GM12891 (cell line): ENCODE data around the gene IFITM5.
"Not testable (repeated sequence)": the region's sequence is repeated elsewhere in the genome, so short reads cannot be mapped to it uniquely, and the experiment has no call there.

Source experiments
- DNase-seq: peaks from one replicate; pipeline ENCODE4 v3.0.0; 2011; ENCODE audit warnings: low spot score; ENCODE audit not compliant: insufficient read length
- FAIRE-seq: peaks from 2 replicates; lab custom pipeline; 2011; peaks lifted over from hg19 to GRCh38; lab: Jason Lieb, UNC
- PAX5 ChIP-seq: IDR thresholded peaks from 2 replicates; pipeline ENCODE4 v1.6.1; 2011; ENCODE audit warnings: low read length, moderate library complexity, mild to moderate bottlenecking; ENCODE audit not compliant: insufficient read depth, severe bottlenecking
- POLR2A ChIP-seq: IDR thresholded peaks from 2 replicates; pipeline ENCODE4 v1.6.1; 2011; ENCODE audit warnings: low read depth, low read length, control low read depth
- POLR2AphosphoS5 ChIP-seq: IDR thresholded peaks from 2 replicates; pipeline ENCODE4 v1.6.1; 2011; ENCODE audit warnings: low read depth, low read length, control low read depth
- POU2F2 ChIP-seq: IDR thresholded peaks from 2 replicates; pipeline ENCODE4 v1.6.1; 2011; ENCODE audit warnings: low read depth, mild to moderate bottlenecking, control low read depth, low read length, moderate library complexity
- SPI1 ChIP-seq: IDR thresholded peaks from 2 replicates; pipeline ENCODE4 v1.6.1; 2011; ENCODE audit warnings: low read depth, low read length, control low read depth
- TAF1 ChIP-seq: IDR thresholded peaks from 2 replicates; pipeline ENCODE4 v1.6.1; 2011; ENCODE audit warnings: low read depth, low read length, control low read depth

The IFITM5 gene

GRCh38 chr11:328012-328411 is 28.7 kb upstream of the IFITM5 start:
- FAIRE-seq (no peak), DNase-seq (no peak)
- TF ChIP-seq POLR2A (no peak), POLR2AphosphoS5 (no peak), POU2F2 (no peak), PAX5 (no peak), TAF1 (no peak), SPI1 (no peak)

- DNase-seq (no peak), FAIRE-seq (no peak)
- TF ChIP-seq POLR2A (no peak), POU2F2 (no peak), SPI1 (no peak), POLR2AphosphoS5 (no peak), PAX5 (no peak), TAF1 (no peak)
Observed at GRCh38 chr11:327581-327923, 28.2 kb upstream of the IFITM5 start.

- peak; percentile 71 for DNase-seq
- TF ChIP-seq POU2F2: no peak
- TF ChIP-seq TAF1: peak; percentile 41; the same call in 1 of the 2 replicates
- no peak for TF ChIP-seq POLR2AphosphoS5
- peak; percentile 47; the same call in 1 of the 2 replicates for TF ChIP-seq POLR2A
- no peak for TF ChIP-seq PAX5
- TF ChIP-seq SPI1: peak; percentile 95
- peak; percentile 93 for FAIRE-seq
Observed at GRCh38 chr11:326842-327580, 27.7 kb upstream of the IFITM5 start.

GRCh38 chr11:326592-326841 is 27.2 kb upstream of the IFITM5 start:
- no peak for DNase-seq
- FAIRE-seq: no peak
- TF ChIP-seq POLR2A: no peak
- TF ChIP-seq POU2F2: no peak
- TF ChIP-seq PAX5: no peak

- DNase-seq (no peak), FAIRE-seq (peak; percentile 64)
- TF ChIP-seq POU2F2 (no peak), TAF1 (no peak), SPI1 (no peak)
Observed at GRCh38 chr11:325796-326591, 26.7 kb upstream of the IFITM5 start.

GRCh38 chr11:324593-325517 is 25.5 kb upstream of the IFITM5 start:
- not testable (repeated sequence) for DNase-seq, FAIRE-seq

GRCh38 chr11:324156-324555 is 24.8 kb upstream of the IFITM5 start:
- TF ChIP-seq TAF1 (no peak), POLR2AphosphoS5 (no peak), POLR2A (no peak), POU2F2 (no peak), PAX5 (no peak)
- DNase-seq (no peak), FAIRE-seq (no peak)

GRCh38 chr11:319888-320273 is 20.6 kb upstream of the IFITM5 start:
- FAIRE-seq: not testable (repeated sequence)

GRCh38 chr11:319121-319887 is 20.0 kb upstream of the IFITM5 start:
- peak; percentile 88 for FAIRE-seq
- DNase-seq: not testable (repeated sequence)

More at GRCh38 chr11:319888-320273, 20.6 kb upstream of the IFITM5 start:
- not testable (repeated sequence) for DNase-seq

- peak; percentile 93 for FAIRE-seq
- DNase-seq: not testable (repeated sequence)
Observed at GRCh38 chr11:318405-319120, 19.2 kb upstream of the IFITM5 start.

GRCh38 chr11:317668-318404 is 18.5 kb upstream of the IFITM5 start:
- not testable (repeated sequence) for DNase-seq
- peak; percentile 76 for FAIRE-seq
